SJCRH30 (cell line): ENCODE data around the gene TMEM91. TPM values are rescaled to one million over a fixed set of nuclear protein-coding genes. Genes with fewer than 3 reads are reported as not detected.
A peak's percentile ranks its signal among the peaks of the same experiment; 100 is the strongest.
"Not testable (repeated sequence)": the region's sequence is repeated elsewhere in the genome, so short reads cannot be mapped to it uniquely, and the experiment has no call there.

Experiments
- DNase-seq, 2 experiments: peaks; one replicate each; pipeline ENCODE4 v3.0.0-alpha.2; 2015 to 2020
- H3K27ac ChIP-seq: fragments of 250-450 bp; sonication (Bioruptor Pico); 2 replicates; pipeline ENCODE4 v1.5.1; 2020; ENCODE audit warnings: mild to moderate bottlenecking, moderate library complexity
- H3K27me3 ChIP-seq: fragments of 250-450 bp; sonication (Bioruptor Pico); 2 replicates; pipeline ENCODE4 v1.5.1; 2020; ENCODE audit warnings: mild to moderate bottlenecking, moderate library complexity
- H3K36me3 ChIP-seq: fragments of 250-450 bp; sonication (Bioruptor Pico); 2 replicates; pipeline ENCODE4 v1.5.1; 2020; ENCODE audit warnings: mild to moderate bottlenecking, moderate library complexity
- H3K4me1 ChIP-seq: fragments of 250-450 bp; sonication (Bioruptor Pico); 2 replicates; pipeline ENCODE4 v1.5.1; 2020; ENCODE audit warnings: mild to moderate bottlenecking, moderate library complexity
- H3K4me3 ChIP-seq: fragments of 250-450 bp; sonication (Bioruptor Pico); 2 replicates; pipeline ENCODE4 v1.5.1; 2020; ENCODE audit warnings: mild to moderate bottlenecking, moderate library complexity
- H3K9me3 ChIP-seq: fragments of 250-450 bp; sonication (Bioruptor Pico); replicated peaks from 2 replicates; pipeline ENCODE4 v1.5.1; 2020; ENCODE audit warnings: mild to moderate bottlenecking, moderate library complexity
- total RNA-seq: library from RNA; depleted of rRNA; stranded (reverse); fragments of >200 nt; shearing (Covaris generic); gene quantifications from 2 replicates; pipeline ENCODE4 v1.2.3, GENCODE V29; 2014

Gene TMEM91
- total RNA-seq, 1 experiment from 2014 or later, result 1.6 TPM

DNA sequence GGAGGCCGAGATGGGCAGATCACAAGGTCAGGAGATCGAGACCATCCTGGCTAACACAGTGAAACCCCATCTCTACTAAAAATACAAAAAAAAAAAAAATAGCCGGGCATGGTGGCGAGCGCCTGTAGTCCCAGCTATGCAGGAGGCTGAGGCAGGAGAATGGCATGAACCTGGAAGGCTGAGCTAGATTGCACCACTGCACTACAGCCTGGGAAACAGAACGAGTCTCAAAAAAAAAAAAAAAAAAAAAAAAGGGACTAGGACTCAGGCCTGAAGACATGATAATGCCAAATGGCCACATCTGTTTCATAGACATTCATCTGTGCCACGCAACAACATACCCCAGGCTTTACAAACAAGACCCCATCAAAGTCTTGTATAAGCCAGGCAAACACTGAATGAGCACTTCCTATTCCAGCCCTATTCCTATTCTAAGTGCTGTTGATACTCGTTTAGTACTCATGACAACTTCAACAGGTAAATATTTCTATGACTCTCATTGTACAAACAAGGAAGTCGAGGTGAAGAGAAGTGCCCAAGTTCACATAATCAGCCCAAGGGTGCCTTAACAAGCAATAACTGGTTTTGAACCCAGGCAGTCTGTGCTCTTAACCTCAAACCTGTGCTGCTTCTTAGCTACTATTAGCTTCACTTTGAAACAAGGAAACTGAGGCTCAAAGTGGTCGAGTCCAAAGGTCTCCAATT, 14.0 kb upstream of the TMEM91 start:
- Histone ChIP-seq H3K27ac (no peak overlapping the region), H3K9me3 (no peaks in the 10 kb centered on the region), H3K36me3 (no peaks in the 10 kb centered on the region), H3K4me1 (no peaks in the 10 kb centered on the region; the same call in 1 of the 2 replicates), H3K4me3 (no peak overlapping the region), H3K27me3 (no peaks in the 10 kb centered on the region)
- no peak for DNase-seq

DNA sequence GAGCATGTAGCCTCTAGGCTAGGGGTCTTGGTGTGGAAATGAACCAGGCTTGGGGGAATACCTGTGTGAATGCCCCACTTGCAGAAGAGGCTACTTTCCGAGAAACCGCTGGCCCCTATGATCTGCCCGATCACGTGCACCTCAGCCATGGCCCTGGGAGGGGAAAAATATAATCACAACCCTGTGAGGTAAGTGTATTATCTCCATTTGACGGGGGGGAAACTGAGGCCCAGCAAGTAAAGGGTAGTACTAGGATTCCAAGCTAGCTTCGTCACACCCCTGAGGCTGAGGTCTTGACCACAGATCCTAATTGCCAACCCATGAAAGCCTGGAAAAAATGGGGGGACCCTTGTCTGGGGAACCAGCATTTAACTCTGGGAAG, 13.0 kb upstream of the TMEM91 start:
- peak overlapping the region; percentile 92; the same call in 1 of the 2 replicates for H3K27ac ChIP-seq
- H3K36me3 ChIP-seq, result no peaks in the 10 kb centered on the region
- H3K27me3 ChIP-seq, result no peaks in the 10 kb centered on the region
- no peak for DNase-seq
- H3K4me1 ChIP-seq, result no peaks in the 10 kb centered on the region; the same call in 1 of the 2 replicates
- H3K4me3 ChIP-seq, result peak overlapping the region; percentile 87
- H3K9me3 ChIP-seq, result no peaks in the 10 kb centered on the region

GRCh38 chr19:41363753-41364523, 12.4 kb upstream of the TMEM91 start, which contains the start of gene B9D2:
TSS of gene B9D2 (minus strand) at chr19:41364149. CDS start at chr19:41363519, 630 bp downstream.
- H3K36me3 ChIP-seq, result no peaks in the 10 kb centered on the region
- no peaks in the 10 kb centered on the region for H3K27me3 ChIP-seq
- no peaks in the 10 kb centered on the region; the same call in 1 of the 2 replicates for H3K4me1 ChIP-seq
- H3K9me3 ChIP-seq, result no peaks in the 10 kb centered on the region
- H3K4me3 ChIP-seq, result peak within 1 kb of the TSS; percentile 87
- peak; percentile 100 for DNase-seq
- H3K27ac ChIP-seq, result peak within 1 kb of the TSS; percentile 92

DNA sequence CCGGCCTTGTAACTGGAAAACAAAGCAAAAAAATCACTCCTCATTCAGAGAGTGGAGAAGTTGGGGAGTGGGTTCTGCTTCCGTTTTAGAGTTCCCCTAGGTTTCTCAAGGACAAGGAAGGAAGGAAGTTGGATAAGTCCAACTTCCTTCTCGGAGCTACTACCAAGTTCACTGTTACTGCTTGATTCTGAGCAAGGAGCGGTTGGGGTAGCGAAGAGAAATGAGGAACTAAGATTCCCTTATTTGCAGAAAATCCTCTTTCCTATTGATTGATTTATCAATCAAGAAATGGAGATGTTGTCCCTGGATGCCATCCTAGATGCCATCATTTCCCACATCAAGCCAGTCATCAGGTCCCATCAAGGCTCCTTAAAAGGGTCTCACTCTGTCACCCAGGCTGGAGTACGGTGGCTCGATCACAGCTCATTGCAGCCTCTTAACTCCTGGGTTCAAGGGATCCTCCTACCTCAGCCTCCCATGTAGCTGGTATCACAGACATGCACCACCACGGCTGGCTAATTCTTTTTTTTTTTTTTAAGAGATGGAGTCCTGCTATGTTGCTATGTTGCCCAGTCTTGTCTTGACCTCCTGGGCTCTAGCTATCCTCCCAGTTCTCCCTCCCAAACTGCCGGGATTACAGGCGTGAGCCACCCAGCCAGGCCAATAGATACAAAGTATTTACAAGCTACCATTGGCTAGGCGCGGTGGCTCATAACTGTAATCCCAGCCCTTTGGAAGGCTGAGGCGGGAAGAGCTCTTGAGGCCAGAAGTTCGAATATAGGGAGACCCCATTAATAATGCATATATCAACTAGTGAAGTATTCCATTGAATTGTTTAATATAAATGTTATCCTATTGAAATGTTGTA, 11.6 kb upstream of the TMEM91 start:
- no peaks in the 10 kb centered on the region for H3K27me3 ChIP-seq
- H3K9me3 ChIP-seq, result no peaks in the 10 kb centered on the region
- no peak for DNase-seq
- H3K4me1 ChIP-seq, result no peaks in the 10 kb centered on the region; the same call in 1 of the 2 replicates
- H3K27ac ChIP-seq, result peak overlapping the region; percentile 92
- no peaks in the 10 kb centered on the region for H3K36me3 ChIP-seq
- peak overlapping the region; percentile 87 for H3K4me3 ChIP-seq

DNA sequence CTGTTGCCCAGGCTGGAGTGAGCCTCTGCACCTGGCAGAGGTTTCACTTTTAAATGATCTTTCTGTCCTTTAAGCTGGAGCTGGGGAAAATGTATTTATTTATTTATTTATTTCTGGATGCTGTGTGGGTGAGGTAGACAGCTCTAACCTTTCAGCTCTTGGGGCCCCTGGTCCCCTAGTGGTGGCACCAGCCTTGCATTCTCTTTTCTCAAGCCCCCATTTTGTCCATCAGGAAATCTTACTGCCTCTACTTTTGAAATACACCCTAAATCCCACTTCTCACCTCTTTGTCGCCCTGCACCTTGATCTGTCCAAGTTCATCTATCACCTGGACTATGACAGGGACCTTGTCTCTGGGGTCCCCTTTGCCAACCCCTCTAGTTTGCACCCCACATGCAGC, 10.2 kb upstream of the TMEM91 start:
- peak in 1 of 2 experiments; percentile 35 for DNase-seq
- no peaks in the 10 kb centered on the region; the same call in 1 of the 2 replicates for H3K4me1 ChIP-seq
- H3K4me3 ChIP-seq, result no peak overlapping the region
- no peaks in the 10 kb centered on the region for H3K36me3 ChIP-seq
- no peaks in the 10 kb centered on the region for H3K9me3 ChIP-seq
- no peak overlapping the region for H3K27ac ChIP-seq
- no peaks in the 10 kb centered on the region for H3K27me3 ChIP-seq

DNA sequence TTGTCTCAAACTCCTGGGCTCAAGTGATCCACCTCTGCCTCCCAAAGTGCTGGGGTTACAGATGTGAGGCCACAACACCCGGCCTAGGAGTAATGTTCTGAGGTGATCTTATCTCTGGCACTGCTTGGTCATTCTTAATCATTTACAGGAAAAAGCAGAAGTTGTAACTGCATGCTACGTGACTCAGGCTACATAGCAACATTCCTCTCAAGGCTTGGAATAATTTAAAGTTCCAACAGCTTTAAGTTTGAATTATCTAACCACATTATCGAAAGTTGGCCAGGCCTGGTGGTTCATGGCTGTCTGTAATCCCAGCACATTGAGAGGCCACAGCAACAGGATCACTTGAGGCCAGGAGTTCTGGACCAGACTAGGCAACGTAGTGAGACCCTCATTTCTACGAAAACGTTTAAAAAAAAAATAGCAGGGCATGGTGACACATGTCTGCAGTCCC, 8.5 kb upstream of the TMEM91 start:
- Histone ChIP-seq H3K27me3 (no peaks in the 10 kb centered on the region), H3K9me3 (no peaks in the 10 kb centered on the region), H3K36me3 (no peaks in the 10 kb centered on the region), H3K4me3 (no peak overlapping the region), H3K4me1 (no peaks in the 10 kb centered on the region; the same call in 1 of the 2 replicates), H3K27ac (no peak overlapping the region)
- no peak for DNase-seq

GRCh38 chr19:41369769-41370168, 6.6 kb upstream of the TMEM91 start:
- no peak for DNase-seq
- H3K36me3 ChIP-seq, result no peaks in the 10 kb centered on the region
- no peak overlapping the region for H3K27ac ChIP-seq
- no peaks in the 10 kb centered on the region for H3K27me3 ChIP-seq
- H3K4me3 ChIP-seq, result no peak overlapping the region
- H3K4me1 ChIP-seq, result peaks cover 12% of the 10 kb centered on the region
- no peaks in the 10 kb centered on the region for H3K9me3 ChIP-seq

- H3K27ac ChIP-seq, H3K4me3 ChIP-seq, H3K9me3 ChIP-seq, H3K27me3 ChIP-seq, H3K36me3 ChIP-seq, DNase-seq: not testable (repeated sequence)
- H3K4me1 ChIP-seq, result peaks cover 14% of the 10 kb centered on the region
Observed at GRCh38 chr19:41371119-41371518, 5.2 kb upstream of the TMEM91 start.

DNA sequence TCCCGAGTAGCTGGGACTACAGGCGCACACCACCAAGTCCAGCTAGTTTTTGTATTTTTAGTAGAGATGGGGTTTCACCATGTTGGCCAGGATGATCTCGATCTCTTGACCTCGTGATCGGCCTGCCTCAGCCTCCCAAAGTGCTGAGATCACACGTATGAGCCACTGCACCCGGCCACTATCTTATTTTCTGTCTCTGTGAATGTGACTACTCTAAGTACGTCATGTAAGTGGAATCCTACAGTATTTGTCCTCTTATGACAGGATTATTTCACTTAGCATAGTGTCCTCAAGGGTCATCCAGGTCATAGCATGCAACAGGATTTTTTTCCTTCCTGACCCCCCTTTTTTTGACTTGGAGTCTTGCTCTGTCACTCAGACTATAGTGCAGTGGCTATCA, 4.8 kb upstream of the TMEM91 start:
- Histone ChIP-seq H3K9me3 (no peaks in the 10 kb centered on the region), H3K27me3 (no peaks in the 10 kb centered on the region), H3K4me1 (peaks cover 14% of the 10 kb centered on the region), H3K4me3 (no peak overlapping the region), H3K36me3 (no peaks in the 10 kb centered on the region), H3K27ac (no peak overlapping the region)
- DNase-seq, result no peak

DNA sequence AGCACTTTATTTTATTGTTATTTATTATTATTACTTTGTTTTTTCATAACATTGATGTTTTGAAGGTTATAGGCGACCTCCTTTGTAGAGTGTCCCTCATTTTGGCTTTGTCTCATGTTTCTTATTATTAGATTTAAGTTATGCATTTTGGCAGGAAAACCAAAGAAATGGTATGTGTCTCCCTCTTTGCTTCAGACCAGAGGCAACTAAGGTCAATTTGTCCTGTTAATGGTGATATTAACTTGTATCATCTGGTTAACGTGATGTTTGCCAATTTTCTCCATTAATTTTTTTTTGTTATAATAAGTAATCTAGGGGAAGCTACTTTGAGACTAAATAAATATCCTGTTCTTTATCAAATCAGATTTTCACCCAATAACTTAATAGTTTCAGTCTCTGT, 3.8 kb upstream of the TMEM91 start:
- Histone ChIP-seq H3K4me3 (no peak overlapping the region), H3K27me3 (no peaks in the 10 kb centered on the region), H3K9me3 (no peaks in the 10 kb centered on the region), H3K27ac (no peak overlapping the region), H3K36me3 (no peaks in the 10 kb centered on the region), H3K4me1 (peaks cover 14% of the 10 kb centered on the region)
- DNase-seq, result no peak

DNA sequence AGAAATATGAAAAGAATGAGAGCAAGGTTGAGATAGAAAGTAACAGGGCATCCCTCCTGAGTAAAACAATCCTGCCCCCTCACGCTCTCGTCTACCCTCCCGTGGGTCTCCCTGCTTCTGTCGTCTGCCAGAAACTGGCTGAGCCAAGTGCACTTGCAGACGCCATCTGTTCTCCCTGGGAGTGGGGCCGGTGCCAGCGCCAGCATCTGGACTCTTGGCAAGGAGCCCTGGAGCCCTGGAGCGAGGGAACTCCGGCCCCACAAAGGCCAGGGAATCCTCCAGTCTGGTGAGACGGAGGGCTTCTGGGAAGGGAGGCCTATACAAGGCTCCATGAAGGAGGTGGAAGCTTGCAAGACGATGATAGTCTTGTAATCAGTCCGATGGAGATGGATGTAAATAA, 2.3 kb upstream of the TMEM91 start:
- H3K36me3 ChIP-seq, result no peaks in the 10 kb centered on the region
- DNase-seq, result peak; percentile 97 to 99
- no peak overlapping the region for H3K4me3 ChIP-seq
- H3K27ac ChIP-seq, result peak overlapping the region; percentile 6
- H3K4me1 ChIP-seq, result peaks cover 23% of the 10 kb centered on the region
- H3K9me3 ChIP-seq, result no peaks in the 10 kb centered on the region
- H3K27me3 ChIP-seq, result no peaks in the 10 kb centered on the region

DNA sequence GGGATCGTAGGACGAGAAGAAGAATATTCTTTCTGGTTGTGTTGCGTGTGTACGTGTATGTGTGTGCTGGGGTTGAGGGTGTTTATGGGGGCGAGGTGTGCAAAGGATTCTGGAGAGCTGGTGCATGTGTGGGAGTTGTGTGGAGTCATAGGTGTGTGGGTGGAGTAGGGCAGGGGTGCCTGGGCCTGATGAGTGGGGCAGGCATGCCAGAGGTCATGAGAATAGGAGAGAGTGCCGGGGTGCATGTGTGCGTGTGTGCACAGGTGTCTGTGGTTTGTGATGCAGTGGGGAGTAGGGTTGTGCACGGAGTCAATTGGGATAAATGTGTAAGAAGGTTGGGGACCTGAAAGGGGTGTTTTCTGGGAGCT, 649 bp downstream of the TMEM91 start:
- Histone ChIP-seq H3K27me3 (no peaks in the 10 kb centered on the region), H3K4me1 (peaks cover 23% of the 10 kb centered on the region), H3K9me3 (no peaks in the 10 kb centered on the region), H3K27ac (no peak overlapping the region), H3K4me3 (no peak overlapping the region), H3K36me3 (no peaks in the 10 kb centered on the region)
- DNase-seq, result no peak

GRCh38 chr19:41377977-41378709, 1.8 kb downstream of the TMEM91 start:
- H3K36me3 ChIP-seq, result 0 out of 2 replicates have a peak, but pooled peaks cover 3% of the 10 kb centered on the region
- peak overlapping the region; percentile 23; the same call in 1 of the 2 replicates for H3K27ac ChIP-seq
- no peaks in the 10 kb centered on the region for H3K9me3 ChIP-seq
- H3K4me1 ChIP-seq, result peaks cover 23% of the 10 kb centered on the region
- peak; percentile 90 to 95 for DNase-seq
- H3K4me3 ChIP-seq, result no peak overlapping the region
- no peaks in the 10 kb centered on the region for H3K27me3 ChIP-seq

- H3K27me3 ChIP-seq, H3K4me3 ChIP-seq, H3K27ac ChIP-seq, DNase-seq, H3K4me1 ChIP-seq, H3K9me3 ChIP-seq, H3K36me3 ChIP-seq: not testable (repeated sequence)
Observed at GRCh38 chr19:41381536-41381935, 5.2 kb downstream of the TMEM91 start.
